GM12872 (cell line): ENCODE data around the gene HOXB9.

Source experiments
- TF ChIP-seq, protein P1 (sequence below): IDR thresholded peaks from 3 replicates; pipeline ENCODE4 v1.5.1; 2011; ENCODE audit warnings: low read depth, mild to moderate bottlenecking, low read length, moderate library complexity; ENCODE audit not compliant: insufficient read depth

The HOXB9 gene

DNA sequence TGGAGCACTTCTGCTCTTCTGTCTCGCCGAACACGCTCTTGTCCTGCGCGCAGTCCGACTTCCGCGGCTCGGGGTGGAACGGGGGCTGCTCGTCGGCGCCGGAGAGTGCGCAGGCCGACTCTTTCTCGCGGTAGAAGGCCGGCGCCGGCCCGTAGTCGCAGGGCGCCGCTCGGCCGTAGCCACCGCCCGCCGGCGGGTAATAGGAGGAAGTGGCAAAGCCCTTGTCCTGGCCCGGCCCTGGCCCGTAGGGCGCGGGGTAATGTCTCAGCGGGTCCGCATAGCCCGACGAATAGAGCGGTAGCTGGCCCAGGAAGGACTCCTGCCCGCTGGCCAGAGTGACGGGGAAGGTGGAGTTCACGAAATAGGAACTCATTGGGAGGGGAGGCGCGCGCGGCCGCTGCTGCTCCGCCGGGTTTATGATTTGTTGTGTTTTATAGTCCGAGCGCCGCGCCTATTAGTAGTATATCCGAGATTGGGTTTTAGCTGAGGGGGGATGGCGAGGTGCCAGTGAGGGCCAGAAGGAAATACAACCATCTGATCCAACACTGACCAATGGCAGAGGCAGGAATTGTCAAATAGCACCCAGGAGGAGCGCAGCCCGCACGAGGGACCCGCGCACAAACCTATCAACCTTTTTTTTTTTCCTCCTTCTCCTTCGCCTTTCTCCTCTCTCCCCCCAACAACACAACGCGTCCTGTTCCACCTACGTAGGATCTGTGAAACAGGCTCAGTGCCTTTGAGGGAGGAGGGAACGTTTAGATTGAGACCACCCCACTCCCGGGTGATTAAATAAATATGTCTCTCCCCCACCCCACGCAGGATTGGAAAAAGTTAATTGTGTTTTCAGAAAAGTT is 28.2 kb downstream of the HOXB9 start:
- TF ChIP-seq, protein P1, sequence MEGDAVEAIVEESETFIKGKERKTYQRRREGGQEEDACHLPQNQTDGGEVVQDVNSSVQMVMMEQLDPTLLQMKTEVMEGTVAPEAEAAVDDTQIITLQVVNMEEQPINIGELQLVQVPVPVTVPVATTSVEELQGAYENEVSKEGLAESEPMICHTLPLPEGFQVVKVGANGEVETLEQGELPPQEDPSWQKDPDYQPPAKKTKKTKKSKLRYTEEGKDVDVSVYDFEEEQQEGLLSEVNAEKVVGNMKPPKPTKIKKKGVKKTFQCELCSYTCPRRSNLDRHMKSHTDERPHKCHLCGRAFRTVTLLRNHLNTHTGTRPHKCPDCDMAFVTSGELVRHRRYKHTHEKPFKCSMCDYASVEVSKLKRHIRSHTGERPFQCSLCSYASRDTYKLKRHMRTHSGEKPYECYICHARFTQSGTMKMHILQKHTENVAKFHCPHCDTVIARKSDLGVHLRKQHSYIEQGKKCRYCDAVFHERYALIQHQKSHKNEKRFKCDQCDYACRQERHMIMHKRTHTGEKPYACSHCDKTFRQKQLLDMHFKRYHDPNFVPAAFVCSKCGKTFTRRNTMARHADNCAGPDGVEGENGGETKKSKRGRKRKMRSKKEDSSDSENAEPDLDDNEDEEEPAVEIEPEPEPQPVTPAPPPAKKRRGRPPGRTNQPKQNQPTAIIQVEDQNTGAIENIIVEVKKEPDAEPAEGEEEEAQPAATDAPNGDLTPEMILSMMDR, result no peak

DNA sequence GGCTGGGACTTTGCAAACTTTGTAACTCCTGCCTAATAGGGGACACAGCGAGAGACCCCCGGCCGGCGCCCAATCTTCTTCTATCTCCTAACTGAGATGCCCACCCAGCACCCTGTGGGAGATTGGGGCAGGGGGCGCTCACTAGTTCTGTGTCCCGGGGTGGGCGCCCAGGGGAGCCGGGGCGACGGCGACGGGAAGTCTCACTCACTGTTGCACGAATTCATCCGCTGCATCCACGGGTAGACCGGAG is 28.7 kb downstream of the HOXB9 start:
- TF ChIP-seq, protein P1, result no peak

DNA sequence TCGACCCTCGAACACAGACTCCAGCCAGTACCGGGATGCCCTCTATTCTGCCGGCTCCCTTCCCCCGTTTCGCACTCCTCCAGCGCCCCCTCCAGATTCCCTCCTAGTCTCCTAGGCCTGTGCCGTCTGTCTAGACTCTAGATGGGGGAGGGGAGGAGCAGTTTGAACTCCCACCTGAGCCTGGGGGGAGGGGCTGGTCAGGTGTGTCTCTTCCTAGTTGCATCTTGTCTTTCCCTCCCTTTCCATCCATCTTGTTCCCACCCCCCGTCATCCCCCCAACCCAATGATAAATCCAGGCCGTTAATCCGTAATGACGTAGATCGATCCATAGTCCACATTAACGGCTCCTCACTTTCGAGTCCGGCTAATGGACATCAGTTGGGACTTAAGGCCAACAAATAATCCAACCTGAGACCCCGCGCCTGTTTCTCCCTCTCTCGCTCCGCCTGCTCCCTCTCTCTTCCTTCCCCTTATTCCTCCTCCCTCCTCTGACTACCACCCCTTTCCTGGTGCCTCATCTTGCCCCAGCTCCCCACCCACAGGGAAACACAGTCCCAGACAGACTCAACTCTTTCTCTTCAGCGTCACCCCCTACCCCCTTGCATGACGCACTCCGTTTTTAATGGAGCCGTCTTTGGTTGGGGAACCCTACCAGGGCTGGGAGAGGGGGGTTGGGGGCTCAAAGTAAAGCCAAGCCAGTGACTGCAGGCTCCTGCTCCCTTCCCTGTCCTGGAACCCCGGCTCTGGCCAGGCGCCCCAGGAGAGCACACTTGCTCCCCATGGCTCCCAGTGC is 29.2 kb downstream of the HOXB9 start:
- TF ChIP-seq, protein P1, result no peak

DNA sequence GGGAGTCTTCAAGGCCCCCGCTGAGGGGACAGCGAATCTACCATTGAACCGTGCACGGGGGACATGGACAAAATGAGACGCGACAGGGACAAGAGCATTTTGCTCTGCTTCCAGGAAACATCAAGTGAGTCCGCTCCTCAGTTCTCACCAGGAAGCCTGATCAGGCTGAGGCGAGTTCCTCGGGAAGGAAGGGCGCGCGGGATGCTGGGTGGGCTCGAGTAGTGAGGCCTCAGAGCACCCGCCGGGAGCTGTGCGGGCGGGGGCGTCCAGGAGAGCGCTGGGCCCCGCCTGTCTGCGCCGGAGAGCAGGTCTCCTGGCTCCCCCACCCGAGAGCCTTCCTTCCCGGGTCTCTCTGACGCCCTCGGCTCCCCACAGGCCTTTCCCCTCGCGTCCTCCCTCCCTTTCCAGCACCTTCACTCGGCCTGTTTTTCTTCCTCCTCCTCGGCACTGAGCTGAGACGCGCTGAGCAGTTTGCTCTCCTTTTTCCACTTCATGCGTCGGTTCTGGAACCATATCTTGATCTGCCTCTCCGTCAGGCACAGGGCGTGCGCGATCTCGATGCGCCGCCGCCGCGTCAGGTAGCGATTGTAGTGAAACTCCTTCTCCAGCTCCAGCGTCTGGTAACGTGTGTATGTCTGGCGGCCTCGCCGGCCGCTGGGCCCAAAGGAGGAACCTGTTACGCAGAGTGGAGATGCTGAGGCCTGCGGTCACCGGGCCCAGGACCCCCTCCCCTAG is 30.0 kb downstream of the HOXB9 start:
- TF ChIP-seq, protein P1, result no peak

DNA sequence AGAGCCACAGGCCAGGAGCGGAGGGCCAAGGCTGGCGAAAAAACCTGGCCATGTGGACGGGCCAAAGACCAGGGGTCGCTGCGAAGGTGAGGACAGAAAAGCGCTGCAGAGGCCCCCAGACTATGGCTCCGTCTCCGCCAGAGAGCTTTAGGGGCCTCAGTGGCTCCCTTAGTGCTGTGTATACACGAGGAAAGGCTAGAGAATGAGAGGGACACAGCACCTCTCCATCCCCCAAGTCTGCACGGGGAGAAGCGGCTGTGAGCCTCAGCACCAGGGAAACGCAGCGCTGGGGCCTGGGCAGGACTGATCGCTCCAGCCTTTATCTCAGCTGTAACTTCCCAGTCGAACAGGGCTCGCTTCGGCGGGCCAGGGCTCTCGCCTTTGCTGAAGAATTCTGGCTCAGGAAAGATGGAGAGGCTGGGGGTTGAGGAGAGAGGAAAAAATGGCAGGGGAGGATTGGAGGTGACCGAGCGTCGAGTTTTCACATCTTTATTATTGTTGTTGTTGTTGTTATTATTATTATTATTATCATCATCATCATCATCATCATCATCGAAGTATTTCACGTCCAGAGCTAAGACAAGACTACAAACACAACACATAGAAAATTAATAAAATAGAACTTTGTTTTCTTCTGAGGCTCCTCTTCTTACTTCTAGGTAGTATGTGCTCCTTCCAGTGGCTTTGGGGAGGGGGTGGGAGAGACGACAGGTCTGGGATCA is 30.7 kb downstream of the HOXB9 start:
- TF ChIP-seq, protein P1, result no peak

DNA sequence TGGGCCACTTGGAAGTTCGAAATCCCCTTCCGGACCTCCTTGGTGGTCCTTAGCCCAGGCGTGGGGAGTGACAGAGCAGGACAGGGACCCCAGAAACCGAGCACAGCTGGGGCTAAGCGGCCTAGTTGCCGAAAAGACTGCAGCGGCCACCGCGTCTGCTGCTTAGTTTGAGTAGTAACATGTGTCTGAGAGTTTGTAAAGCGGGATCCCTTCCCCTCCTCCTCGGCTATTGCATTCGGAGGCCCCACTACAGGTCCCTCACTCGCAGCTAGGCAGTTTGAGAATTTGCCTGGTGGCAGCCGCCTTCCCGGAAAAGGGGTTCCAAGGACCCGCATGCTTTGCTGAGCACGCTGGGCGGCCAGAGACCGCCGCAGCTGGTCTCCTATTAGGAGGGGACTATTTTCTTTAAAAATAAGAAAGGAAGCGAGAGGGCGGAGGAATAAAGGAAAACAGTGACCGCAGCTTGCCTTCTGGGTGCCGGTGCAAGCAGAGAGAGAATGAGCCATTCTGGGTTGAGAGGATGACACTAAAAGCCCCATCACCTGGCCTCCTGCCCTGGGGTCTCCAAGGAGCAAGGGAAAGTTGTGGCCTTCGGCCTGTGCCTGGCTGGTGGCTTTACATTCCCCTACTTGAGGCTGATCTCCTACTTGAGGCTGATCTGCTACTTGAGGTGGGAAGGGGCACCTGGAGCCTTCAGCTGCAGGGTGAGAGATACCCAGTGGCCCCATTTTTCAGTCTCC is 31.4 kb downstream of the HOXB9 start:
- TF ChIP-seq, protein P1, result no peak
